ENCODE data around the gene MAP3K5.

DNA sequence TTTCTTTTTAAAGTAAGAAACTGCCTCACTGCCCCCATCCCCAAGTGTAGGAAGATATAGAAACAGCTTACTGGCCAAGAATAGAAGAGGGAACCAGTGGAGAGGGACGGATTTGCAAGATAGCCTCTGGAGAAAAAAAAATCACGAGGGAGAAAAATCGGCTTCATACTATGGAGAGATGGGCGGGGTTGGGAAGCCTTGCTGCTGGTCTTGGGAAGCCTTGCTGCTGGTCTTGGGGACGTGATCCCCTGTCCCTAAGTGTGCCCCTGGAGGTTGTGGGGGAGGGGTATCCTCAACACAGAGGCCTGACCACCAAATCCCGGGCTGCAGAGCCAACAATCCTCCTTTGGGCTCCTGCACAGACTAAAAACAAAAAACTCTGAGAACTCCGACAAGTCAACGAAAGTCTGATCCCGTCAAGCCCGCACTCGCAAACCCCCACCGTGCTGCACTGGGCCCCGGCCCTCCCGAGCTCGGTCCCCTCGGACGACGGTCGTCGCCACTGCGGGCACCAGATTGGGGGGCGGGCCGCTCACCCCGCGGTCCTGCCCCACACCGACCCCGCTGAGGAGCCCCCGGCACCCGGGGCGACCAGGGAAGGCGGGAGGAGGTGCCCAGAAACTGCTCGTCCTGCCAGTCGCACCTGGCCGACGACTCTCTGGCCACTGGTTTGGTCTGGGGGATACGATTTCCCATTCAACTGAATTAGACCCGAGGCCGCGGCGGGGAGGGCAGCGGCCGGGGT lies 242.8 kb downstream of the MAP3K5 start:
- TF ChIP-seq EP300 (IDR thresholded peaks at IDR 0.05): no peak
- TF ChIP-seq, protein P1, sequence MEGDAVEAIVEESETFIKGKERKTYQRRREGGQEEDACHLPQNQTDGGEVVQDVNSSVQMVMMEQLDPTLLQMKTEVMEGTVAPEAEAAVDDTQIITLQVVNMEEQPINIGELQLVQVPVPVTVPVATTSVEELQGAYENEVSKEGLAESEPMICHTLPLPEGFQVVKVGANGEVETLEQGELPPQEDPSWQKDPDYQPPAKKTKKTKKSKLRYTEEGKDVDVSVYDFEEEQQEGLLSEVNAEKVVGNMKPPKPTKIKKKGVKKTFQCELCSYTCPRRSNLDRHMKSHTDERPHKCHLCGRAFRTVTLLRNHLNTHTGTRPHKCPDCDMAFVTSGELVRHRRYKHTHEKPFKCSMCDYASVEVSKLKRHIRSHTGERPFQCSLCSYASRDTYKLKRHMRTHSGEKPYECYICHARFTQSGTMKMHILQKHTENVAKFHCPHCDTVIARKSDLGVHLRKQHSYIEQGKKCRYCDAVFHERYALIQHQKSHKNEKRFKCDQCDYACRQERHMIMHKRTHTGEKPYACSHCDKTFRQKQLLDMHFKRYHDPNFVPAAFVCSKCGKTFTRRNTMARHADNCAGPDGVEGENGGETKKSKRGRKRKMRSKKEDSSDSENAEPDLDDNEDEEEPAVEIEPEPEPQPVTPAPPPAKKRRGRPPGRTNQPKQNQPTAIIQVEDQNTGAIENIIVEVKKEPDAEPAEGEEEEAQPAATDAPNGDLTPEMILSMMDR (IDR thresholded peaks at IDR 0.05): no peak

Data from sigmoid colon (tissue), 4 donors.